Measurements from ENCODE around the gene CERK. TPM values are rescaled to one million over a fixed set of nuclear protein-coding genes. Genes with fewer than 3 reads are reported as not detected.

CERK gene
- total and polyA plus RNA-seq, 10 donors, result 13.7 to 47.1 (median 34.8) TPM

GRCh38 chr22:46684706-46685105 is 53.3 kb downstream of the CERK start:
- 43 to 55% (median 47%) methylated on average over 9 to 10 of the region's 10 CpGs for WGBS, 5 donors
- H3K36me3 ChIP-seq, result peaks cover 0 to 57% (median 37%) of the 10 kb centered on the region in 6 donors
- no peaks in the 10 kb centered on the region for H3K27me3 ChIP-seq (replicated peaks in 1 of 7)
- intact Hi-C loops (cut with DNase I; ENCODE audit: low total_unique reads), result no loop called here
- H3K27ac ChIP-seq, result peak overlapping the region in 2 of 8 donors; percentile 13 to 17
- peaks cover 18 to 53% (median 40%) of the 10 kb centered on the region in 6 donors for H3K4me1 ChIP-seq
- H3K4me3 ChIP-seq, result no peak overlapping the region
- no peaks in the 10 kb centered on the region for H3K9me3 ChIP-seq
- TF ChIP-seq, protein P1, sequence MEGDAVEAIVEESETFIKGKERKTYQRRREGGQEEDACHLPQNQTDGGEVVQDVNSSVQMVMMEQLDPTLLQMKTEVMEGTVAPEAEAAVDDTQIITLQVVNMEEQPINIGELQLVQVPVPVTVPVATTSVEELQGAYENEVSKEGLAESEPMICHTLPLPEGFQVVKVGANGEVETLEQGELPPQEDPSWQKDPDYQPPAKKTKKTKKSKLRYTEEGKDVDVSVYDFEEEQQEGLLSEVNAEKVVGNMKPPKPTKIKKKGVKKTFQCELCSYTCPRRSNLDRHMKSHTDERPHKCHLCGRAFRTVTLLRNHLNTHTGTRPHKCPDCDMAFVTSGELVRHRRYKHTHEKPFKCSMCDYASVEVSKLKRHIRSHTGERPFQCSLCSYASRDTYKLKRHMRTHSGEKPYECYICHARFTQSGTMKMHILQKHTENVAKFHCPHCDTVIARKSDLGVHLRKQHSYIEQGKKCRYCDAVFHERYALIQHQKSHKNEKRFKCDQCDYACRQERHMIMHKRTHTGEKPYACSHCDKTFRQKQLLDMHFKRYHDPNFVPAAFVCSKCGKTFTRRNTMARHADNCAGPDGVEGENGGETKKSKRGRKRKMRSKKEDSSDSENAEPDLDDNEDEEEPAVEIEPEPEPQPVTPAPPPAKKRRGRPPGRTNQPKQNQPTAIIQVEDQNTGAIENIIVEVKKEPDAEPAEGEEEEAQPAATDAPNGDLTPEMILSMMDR (IDR thresholded peaks at IDR 0.05 in 8 of 11, conservative IDR thresholded peaks at IDR 0.05 in 3 of 11), result no peak
- no peak for TF ChIP-seq POLR2A (IDR thresholded peaks at IDR 0.05)
- TF ChIP-seq POLR2AphosphoS5 (IDR thresholded peaks at IDR 0.05), result peak in 2 of 3 donors; percentile 54 to 69
- DNase-seq, result no peak

- peaks cover 0 to 52% (median 18%) of the 10 kb centered on the region in 6 donors for H3K36me3 ChIP-seq
- H3K4me1 ChIP-seq, result peaks cover 18 to 60% (median 40%) of the 10 kb centered on the region in 6 donors
- H3K4me3 ChIP-seq, result no peak overlapping the region
- no peaks in the 10 kb centered on the region for H3K9me3 ChIP-seq
- WGBS, 5 donors, result 85 to 91% (median 90%) methylated on average over 18 to 19 of the region's 19 CpGs
- no peaks in the 10 kb centered on the region for H3K27me3 ChIP-seq (replicated peaks in 1 of 7)
- no peak overlapping the region for H3K27ac ChIP-seq
- intact Hi-C loops (cut with DNase I; ENCODE audit: low total_unique reads), result no loop called here
- TF ChIP-seq POLR2AphosphoS5 (IDR thresholded peaks at IDR 0.05), result peak in 2 of 3 donors; percentile 12 to 62
- no peak for TF ChIP-seq POLR2A (IDR thresholded peaks at IDR 0.05)
- no peak for DNase-seq
These were observed 55.9 kb downstream of the CERK start for GRCh38 chr22:46682011-46682731.

DNA sequence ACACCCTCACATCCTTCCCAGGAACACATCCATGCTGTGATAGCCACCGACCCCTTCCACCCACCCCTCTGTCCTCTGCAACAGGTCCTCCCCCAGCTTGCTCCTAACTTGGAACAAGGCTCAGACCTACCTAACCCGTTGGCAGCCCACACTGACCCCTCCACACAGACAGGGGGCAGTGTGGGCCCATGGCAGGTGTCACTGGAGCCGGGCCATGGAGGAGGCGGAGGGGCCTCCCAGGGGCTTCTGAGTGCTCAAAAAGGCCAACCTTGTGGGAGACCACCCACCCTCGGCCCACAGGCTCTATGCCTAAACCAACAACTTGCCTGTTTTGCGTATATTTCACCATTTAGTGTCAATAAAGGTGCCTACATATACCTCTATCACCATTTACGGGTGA is 57.0 kb downstream of the CERK start:
- Histone ChIP-seq H3K27me3 (replicated peaks in 1 of 7) (no peaks in the 10 kb centered on the region), H3K4me3 (no peak overlapping the region), H3K36me3 (peaks cover 0 to 52% (median 16%) of the 10 kb centered on the region in 6 donors), H3K9me3 (no peaks in the 10 kb centered on the region), H3K27ac (no peak overlapping the region), H3K4me1 (peaks cover 13 to 49% (median 31%) of the 10 kb centered on the region in 6 donors)
- TF ChIP-seq, protein P1 (IDR thresholded peaks at IDR 0.05 in 8 of 11, conservative IDR thresholded peaks at IDR 0.05 in 3 of 11), result peak in 6 of 11 experiments; percentile 12 to 47 (median 36)
- TF ChIP-seq POLR2A (IDR thresholded peaks at IDR 0.05) (no peak), POLR2AphosphoS5 (IDR thresholded peaks at IDR 0.05) (peak in 2 of 3 donors; percentile 21 to 44)
- 79 to 88% (median 85%) methylated on average over 7 of the region's 7 CpGs for WGBS, 5 donors
- intact Hi-C loops (cut with DNase I; ENCODE audit: low total_unique reads), result no loop called here
- DNase-seq, result no peak

- no peak for DNase-seq
- TF ChIP-seq POLR2AphosphoS5 (IDR thresholded peaks at IDR 0.05), result peak in 1 of 3 donors; percentile 56
- no peak for TF ChIP-seq POLR2A (IDR thresholded peaks at IDR 0.05)
- 90 to 98% (median 93%) methylated on average over 16 of the region's 16 CpGs for WGBS, 5 donors
- H3K4me1 ChIP-seq, result peaks cover 2 to 44% (median 22%) of the 10 kb centered on the region in 6 donors
- H3K9me3 ChIP-seq, result no peaks in the 10 kb centered on the region
- no peaks in the 10 kb centered on the region for H3K27me3 ChIP-seq (replicated peaks in 1 of 7)
- H3K27ac ChIP-seq, result no peak overlapping the region
- no peak overlapping the region for H3K4me3 ChIP-seq
- intact Hi-C loops (cut with DNase I; ENCODE audit: low total_unique reads), result no loop called here
- peaks cover 0 to 52% (median 21%) of the 10 kb centered on the region in 6 donors for H3K36me3 ChIP-seq
These were observed 58.3 kb downstream of the CERK start for GRCh38 chr22:46679706-46680269.

Data from spleen (tissue), 11 donors.